Measurements from ENCODE around the gene DYRK1B.

Gene DYRK1B

GRCh38 chr19:39807846-39808364 is 26.1 kb downstream of the DYRK1B start:
- no peak for DNase-seq

GRCh38 chr19:39805104-39805503 is 28.9 kb downstream of the DYRK1B start:
- no peak for DNase-seq

- DNase-seq, result no peak
Measured at GRCh38 chr19:39802958-39803357, 31.0 kb downstream of the DYRK1B start.

DNA sequence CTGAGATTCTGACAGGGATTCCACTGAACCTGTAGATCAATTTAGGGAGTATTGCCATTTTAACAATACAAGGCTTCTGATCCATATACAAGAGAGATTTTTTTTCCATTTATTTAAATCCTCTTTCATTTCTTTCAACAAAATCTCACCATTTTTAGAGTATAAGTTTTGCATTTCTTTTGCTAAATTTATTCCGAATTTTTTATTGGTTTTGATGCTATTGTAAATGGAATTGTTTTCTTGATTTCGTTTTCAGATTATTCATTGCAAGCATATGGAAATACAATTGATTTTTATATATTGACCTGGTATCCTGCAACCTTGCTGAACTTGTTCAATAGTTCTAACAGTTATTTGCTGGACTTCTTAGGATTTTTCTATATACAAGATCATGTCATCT is 36.9 kb downstream of the DYRK1B start:
- no peak for DNase-seq

DNA sequence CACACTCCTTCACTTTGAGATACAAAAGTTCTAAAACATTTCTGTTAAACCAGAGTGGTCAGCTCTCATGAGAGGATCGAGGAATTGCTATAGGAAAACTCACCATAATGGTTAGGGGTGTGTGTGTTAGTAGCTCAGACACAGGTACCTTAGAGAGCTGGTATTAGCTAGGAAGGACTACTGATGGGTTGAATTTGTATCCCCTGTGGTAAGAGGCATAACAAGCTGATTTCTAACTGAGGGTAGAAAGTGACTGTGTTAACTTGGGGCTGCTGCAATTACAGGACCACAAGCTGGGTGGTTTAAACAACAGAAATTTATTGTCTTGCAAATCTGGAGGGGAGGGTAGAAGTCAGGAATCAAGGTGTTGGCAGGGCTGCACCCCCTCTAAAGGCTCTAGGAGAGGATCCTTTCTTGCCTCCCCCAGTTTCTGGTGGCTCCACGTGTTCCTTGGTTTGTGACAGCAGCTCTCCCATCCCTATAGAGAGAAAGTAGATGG is 37.9 kb downstream of the DYRK1B start:
- DNase-seq, result no peak

- DNase-seq, result no peak
Measured at GRCh38 chr19:39795001-39795400, 39.0 kb downstream of the DYRK1B start.

DNA sequence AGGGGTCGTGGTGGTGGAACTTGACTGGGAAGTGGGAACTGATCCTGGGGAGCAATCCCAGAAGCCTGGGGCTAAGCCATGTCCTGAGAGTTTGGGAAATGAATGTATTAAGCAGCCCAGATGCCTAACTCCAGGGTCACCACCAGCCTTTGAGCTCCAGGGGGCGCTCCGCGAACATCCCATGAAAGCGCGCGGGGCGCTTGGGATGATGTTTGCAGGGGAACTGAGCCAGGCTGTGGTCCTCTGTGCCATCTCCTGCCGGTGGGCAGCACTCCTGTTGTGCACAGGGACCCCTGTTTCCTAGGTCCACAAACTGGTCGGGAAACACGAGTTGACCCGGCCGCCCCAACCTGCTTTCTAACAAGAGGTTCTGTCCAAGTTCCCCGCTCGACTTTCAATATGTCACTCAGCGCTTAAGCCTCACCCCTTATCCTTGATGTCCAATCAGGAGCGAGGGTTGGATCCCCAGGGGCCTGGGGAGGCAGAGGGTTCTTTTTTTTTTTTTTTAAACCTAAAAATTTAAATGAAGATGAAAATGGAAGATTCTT is 40.9 kb downstream of the DYRK1B start:
- peak; percentile 31 for DNase-seq

DNA sequence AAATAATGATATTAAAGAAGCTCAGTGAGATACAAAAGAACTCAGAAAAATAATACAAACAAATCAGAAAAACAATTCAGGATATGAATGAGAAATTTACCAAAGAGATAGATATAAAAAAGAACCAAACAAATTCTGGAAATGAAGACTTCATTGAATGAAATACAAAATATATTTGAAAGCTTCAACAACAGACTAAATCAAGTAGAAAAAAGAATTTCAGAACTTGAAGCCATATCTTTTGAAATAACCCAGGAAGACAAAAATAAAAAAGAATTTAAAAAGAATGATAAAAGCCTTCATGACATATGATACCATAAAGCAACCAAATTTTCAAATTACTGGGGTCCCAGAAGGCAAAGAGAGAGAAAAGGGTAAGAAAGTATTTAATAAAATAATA is 45.7 kb downstream of the DYRK1B start:
- DNase-seq, result no peak

GRCh38 chr19:39780894-39781293 is 53.1 kb downstream of the DYRK1B start:
- DNase-seq, result no peak

DNA sequence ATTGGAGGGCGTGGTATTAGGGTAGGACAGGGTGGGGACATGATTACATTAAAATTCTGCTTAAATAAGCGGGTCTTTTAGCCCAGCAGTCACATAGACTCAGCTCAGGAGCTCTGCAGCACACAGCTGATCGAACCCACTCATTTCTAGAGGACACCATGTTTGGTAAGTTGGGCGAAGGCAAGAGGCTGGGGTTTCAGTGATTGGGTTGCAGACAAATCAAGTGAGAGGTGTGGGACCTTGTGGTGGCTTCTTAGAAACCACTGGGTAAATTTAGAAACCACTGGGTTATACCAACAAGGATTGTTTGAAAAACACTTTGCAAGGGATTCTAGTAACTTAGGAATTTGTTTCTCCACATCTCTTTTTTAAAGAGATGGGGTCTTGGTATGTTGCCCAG is 55.2 kb downstream of the DYRK1B start, which contains the start of gene LEUTX:
Gene LEUTX, plus strand, starts transcription at position 92 of the 400 bp plus-strand sequence. Its CDS starts 67 bp downstream, at position 159.
- no peak for DNase-seq

Measured in NCI-H510A treated with DMSO at 0.1 percent for 48 hours (cell line).